Measurements from ENCODE around the gene NOL11. TPM values are rescaled to one million over a fixed set of nuclear protein-coding genes. Genes with fewer than 3 reads are reported as not detected.

Gene NOL11
- total and polyA plus RNA-seq, 2 of the 8 experiments (the other 6 are each of a cell fraction or from before 2014, with no cell fraction given), result 58.0 to 97.2 TPM

GRCh38 chr17:67707442-67707841 is 10.3 kb upstream of the NOL11 start:
- TF ChIP-seq BACH1 (IDR thresholded peaks at IDR 0.05; ENCODE audit: low read length) (no peak), ASH2L (IDR thresholded peaks at IDR 0.05; ENCODE audit: low read length) (no peak)
- Histone ChIP-seq H3K56ac (replicated peaks; ENCODE audit: insufficient read length, low read depth, low read length) (no peak overlapping the region), H2BK15ac (ENCODE audit: low read length) (no peak overlapping the region), H2BK12ac (ENCODE audit: low read depth, low read length) (no peak overlapping the region), H3K27me3 (replicated peaks in 1 of 4; ENCODE audit: control insufficient read depth in 3 of 4, extremely low read depth in 1 of 4, insufficient read depth in 3 of 4, low read length in 3 of 4) (no peaks in the 10 kb centered on the region), H3K27ac (ENCODE audit: low read depth, low read length) (no peak overlapping the region), H3K4me1 (replicated peaks in 1 of 4; ENCODE audit: control insufficient read depth in 3 of 4, insufficient read depth in 4 of 4, low read length in 3 of 4) (no peaks in the 10 kb centered on the region), H2AK5ac (ENCODE audit: low read depth, low read length) (no peak overlapping the region), H2AFZ (ENCODE audit: low read length) (no peak overlapping the region), H3K79me1 (ENCODE audit: low read depth, low read length) (no peaks in the 10 kb centered on the region), H4K5ac (ENCODE audit: insufficient read length, low read depth, low read length) (no peak overlapping the region), H3K4me3 (ENCODE audit: extremely low read depth in 1 of 4, insufficient read depth in 2 of 4, low read depth in 3 of 4, low read length in 4 of 4) (no peak overlapping the region), H3K36me3 (ENCODE audit: control insufficient read depth in 2 of 4, insufficient read depth in 4 of 4, low read length in 3 of 4) (no peaks in the 10 kb centered on the region), H4K8ac (ENCODE audit: extremely low read depth, insufficient read depth, low read length) (no peak overlapping the region), H3K23me2 (ENCODE audit: low read depth, low read length) (no peaks in the 10 kb centered on the region; the same call in 1 of the 2 replicates), H2BK20ac (ENCODE audit: low read length) (no peak overlapping the region), H3K18ac (ENCODE audit: extremely low read depth, low read length) (no peak overlapping the region), H2BK120ac (replicated peaks; ENCODE audit: low read depth, low read length) (no peak overlapping the region), H4K20me1 (replicated peaks in 1 of 2; ENCODE audit: control insufficient read depth in 1 of 2, insufficient read depth in 2 of 2, low read length in 2 of 2) (no peaks in the 10 kb centered on the region), H3K23ac (ENCODE audit: insufficient read length) (no peak overlapping the region), H3K9ac (replicated peaks in 1 of 4; ENCODE audit: extremely low read depth in 1 of 4, low read depth in 3 of 4, low read length in 3 of 4) (no peak overlapping the region), H4K91ac (replicated peaks; ENCODE audit: insufficient read length, low read length) (no peak overlapping the region), H2BK5ac (ENCODE audit: low read depth, low read length) (no peak overlapping the region), H3K79me2 (ENCODE audit: control insufficient read depth in 1 of 2, insufficient read depth in 2 of 2, low read length in 2 of 2) (no peaks in the 10 kb centered on the region), H3K4ac (replicated peaks; ENCODE audit: insufficient read length, low read depth, low read length) (no peak overlapping the region), H3K9me3 (ENCODE audit: insufficient read depth in 2 of 2, low read depth in 1 of 2, low read length in 1 of 2) (no peaks in the 10 kb centered on the region; a peak in 1 of 4 replicates), H3K14ac (ENCODE audit: insufficient read length) (no peak overlapping the region), H3K4me2 (ENCODE audit: insufficient read depth in 1 of 2, low read depth in 2 of 2, low read length in 2 of 2) (no peak overlapping the region)
- DNase-seq (ENCODE audit: low read depth in 1 of 2, low spot score in 2 of 2), result no peak
- POLR2A ChIA-PET (ENCODE audit: partially characterized antibody), result interaction anchor here (0.7 to 3.9 kb wide), 3 partner anchors 10 to 371 kb away, joined by 3 to 16 read pairs (median 3); partner anchors contain the start of gene NOL11
- WGBS, 2 experiments (ENCODE audit: extremely low coverage in 1 of 2, insufficient coverage in 1 of 2, insufficient read length in 1 of 2, insufficient replicate concordance in 2 of 2, low coverage in 1 of 2, low lambda C conversion rate in 2 of 2, missing lambda C conversion rate in 1 of 2), result 80% methylated on average over 2 of the region's 2 CpGs; no CpG with 5 or more reads in 1 of the 2 experiments
- CTCF ChIA-PET (ENCODE audit: partially characterized antibody), result interaction anchor here (0.7 to 4.7 kb wide), 6 partner anchors 8 to 238 kb away, joined by 3 to 29 read pairs (median 3); partner anchors contain the start of gene NOL11
- no peak for FAIRE-seq
